ENCODE measurements around the gene ST7L. TPM values are rescaled to one million over a fixed set of nuclear protein-coding genes. Genes with fewer than 3 reads are reported as not detected.

Gene ST7L
- total and polyA plus RNA-seq, 2 experiments from 2014 or later, result 13.9 to 21.0 TPM

DNA sequence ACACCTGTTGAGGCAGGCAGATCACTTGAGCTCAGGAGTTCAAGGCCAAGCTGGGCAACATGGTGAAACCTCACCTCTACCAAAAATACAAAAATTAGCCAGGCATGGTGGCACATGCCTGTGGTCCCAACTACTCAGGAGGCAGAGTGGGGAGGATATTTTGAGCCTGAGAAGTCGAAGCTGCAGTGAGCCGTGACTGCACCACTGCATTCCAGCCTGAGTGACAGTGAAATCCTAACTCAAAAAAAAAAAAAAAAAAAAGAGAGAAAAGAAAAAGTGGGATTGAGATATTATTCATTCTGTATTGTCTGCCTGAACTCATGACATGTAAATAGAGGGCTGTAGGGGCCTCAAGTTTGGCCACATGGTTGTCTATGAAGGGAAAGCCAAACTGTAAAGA is 72.9 kb downstream of the ST7L start:
- H3K27ac ChIP-seq, result no peak overlapping the region
- no peak for TF ChIP-seq EZH2 (IDR thresholded peaks at IDR 0.05; ENCODE audit: insufficient read depth, poor library complexity, severe bottlenecking)
- TF ChIP-seq EZH2phosphoT487 (IDR thresholded peaks at IDR 0.05; ENCODE audit: insufficient read depth, low read depth), result no peak
- peaks cover 19% of the 10 kb centered on the region for H3K36me3 ChIP-seq (ENCODE audit: low read depth)
- H3K4me1 ChIP-seq (ENCODE audit: insufficient read depth), result peaks cover 45% of the 10 kb centered on the region
- H3K79me2 ChIP-seq (ENCODE audit: insufficient read depth), result no peaks in the 10 kb centered on the region
- in situ Hi-C loops (cut with MboI), result no loop called here
- H2AFZ ChIP-seq, result no peak overlapping the region
- DNase-seq, result no peak
- no peaks in the 10 kb centered on the region for H3K9me3 ChIP-seq (ENCODE audit: low read depth)
- no peak overlapping the region for H3K9ac ChIP-seq
- H3K4me2 ChIP-seq (ENCODE audit: unreplicated experiment), result no peak overlapping the region
- H3K4me3 ChIP-seq, result no peak overlapping the region
- H4K20me1 ChIP-seq (ENCODE audit: insufficient read depth), result no peaks in the 10 kb centered on the region
- 74 to 94% methylated on average over 2 of the region's 2 CpGs for WGBS, 2 experiments (ENCODE audit: low coverage in 1 of 2, low lambda C conversion rate in 2 of 2, missing lambda C conversion rate in 2 of 2)
- H3F3A ChIP-seq (ENCODE audit: insufficient read depth), result peaks cover 31% of the 10 kb centered on the region
- no peaks in the 10 kb centered on the region for H3K9me2 ChIP-seq (ENCODE audit: insufficient read depth)
- no peaks in the 10 kb centered on the region for H3K27me3 ChIP-seq (replicated peaks; ENCODE audit: insufficient read depth)

DNA sequence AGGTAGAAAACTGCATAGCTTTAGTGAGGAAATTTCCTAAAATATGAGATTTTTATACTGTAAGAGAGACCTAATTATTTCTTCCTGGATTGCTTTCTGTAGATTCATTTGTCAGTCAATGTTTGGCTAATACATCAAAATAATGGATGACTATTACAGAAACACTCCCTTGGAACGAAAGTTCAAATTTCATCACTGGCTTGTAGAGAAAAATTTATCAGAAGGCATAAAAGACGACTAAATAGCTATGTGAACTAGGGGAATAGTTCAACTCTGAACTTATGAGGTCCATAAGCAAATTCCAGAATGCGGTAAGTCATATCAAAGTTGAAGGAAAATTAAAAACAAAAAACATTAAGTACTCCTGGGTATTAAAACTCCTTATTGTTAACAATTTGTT is 74.2 kb downstream of the ST7L start:
- H3K79me2 ChIP-seq (ENCODE audit: insufficient read depth), result no peaks in the 10 kb centered on the region
- in situ Hi-C loops (cut with MboI), result no loop called here
- peak overlapping the region; percentile 51 for H3K9ac ChIP-seq
- peak overlapping the region; percentile 15 for H3K4me3 ChIP-seq
- H3K9me2 ChIP-seq (ENCODE audit: insufficient read depth), result no peaks in the 10 kb centered on the region
- no peaks in the 10 kb centered on the region for H3K27me3 ChIP-seq (replicated peaks; ENCODE audit: insufficient read depth)
- DNase-seq, result peak; percentile 47
- peaks cover 10% of the 10 kb centered on the region for H3K36me3 ChIP-seq (ENCODE audit: low read depth)
- no peaks in the 10 kb centered on the region for H3K9me3 ChIP-seq (ENCODE audit: low read depth)
- peak overlapping the region; percentile 85 for H3K27ac ChIP-seq
- TF ChIP-seq EZH2 (IDR thresholded peaks at IDR 0.05; ENCODE audit: insufficient read depth, poor library complexity, severe bottlenecking) (no peak), EZH2phosphoT487 (IDR thresholded peaks at IDR 0.05; ENCODE audit: insufficient read depth, low read depth) (no peak)
- H3K4me1 ChIP-seq (ENCODE audit: insufficient read depth), result peaks cover 58% of the 10 kb centered on the region
- 7 to 8% methylated on average over 3 of the region's 3 CpGs for WGBS, 2 experiments (ENCODE audit: low coverage in 1 of 2, low lambda C conversion rate in 2 of 2, missing lambda C conversion rate in 2 of 2)
- H4K20me1 ChIP-seq (ENCODE audit: insufficient read depth), result no peaks in the 10 kb centered on the region
- peak overlapping the region; percentile 77 for H3K4me2 ChIP-seq (ENCODE audit: unreplicated experiment)
- peaks cover 44% of the 10 kb centered on the region for H3F3A ChIP-seq (ENCODE audit: insufficient read depth)
- no peak overlapping the region for H2AFZ ChIP-seq

DNA sequence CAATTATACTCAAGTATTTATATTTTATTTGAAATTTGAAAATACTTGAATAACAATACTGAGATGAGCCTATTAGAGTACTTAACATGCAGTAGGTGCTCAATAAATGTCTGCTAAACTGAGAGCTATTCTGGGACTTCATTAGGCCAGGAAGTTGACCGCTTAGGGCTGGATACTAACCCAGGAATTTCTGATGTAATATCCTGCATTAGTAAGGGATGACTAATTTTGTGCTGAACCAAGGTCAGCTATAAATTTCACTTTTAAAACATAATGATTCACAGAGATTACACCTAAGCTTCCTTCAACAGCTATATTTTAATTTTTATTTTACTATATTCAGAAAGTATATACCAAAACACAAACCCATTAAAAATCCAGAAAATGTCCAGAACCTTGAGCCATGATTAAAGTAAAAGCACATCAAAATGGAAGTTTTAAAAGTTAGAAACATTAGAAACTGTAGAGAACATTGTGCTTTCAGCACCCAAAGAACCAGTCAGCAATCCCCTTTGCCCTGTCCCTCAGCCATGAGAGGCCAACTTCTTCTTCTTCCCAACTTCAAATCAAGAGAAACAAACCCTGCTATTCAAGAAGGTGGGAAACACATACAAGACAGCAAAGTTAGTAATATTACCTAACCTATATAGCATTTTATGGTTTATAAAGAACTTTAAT is 74.8 kb downstream of the ST7L start:
- Histone ChIP-seq H3K9ac (peak overlapping the region; percentile 51), H3K27ac (peak overlapping the region; percentile 85), H3K79me2 (ENCODE audit: insufficient read depth) (no peaks in the 10 kb centered on the region), H3K4me3 (peak overlapping the region; percentile 15), H2AFZ (no peak overlapping the region), H3K4me1 (ENCODE audit: insufficient read depth) (peaks cover 61% of the 10 kb centered on the region), H3K9me2 (ENCODE audit: insufficient read depth) (no peaks in the 10 kb centered on the region), H3K9me3 (ENCODE audit: low read depth) (no peaks in the 10 kb centered on the region), H3K27me3 (replicated peaks; ENCODE audit: insufficient read depth) (no peaks in the 10 kb centered on the region), H3K4me2 (ENCODE audit: unreplicated experiment) (peak overlapping the region; percentile 77), H4K20me1 (ENCODE audit: insufficient read depth) (no peaks in the 10 kb centered on the region), H3K36me3 (ENCODE audit: low read depth) (peaks cover 11% of the 10 kb centered on the region), H3F3A (ENCODE audit: insufficient read depth) (peaks cover 47% of the 10 kb centered on the region)
- WGBS, 2 experiments (ENCODE audit: low coverage in 1 of 2, low lambda C conversion rate in 2 of 2, missing lambda C conversion rate in 2 of 2), result 0% methylated on average over 1 of the region's 1 CpG
- in situ Hi-C loops (cut with MboI), result no loop called here
- 0 out of 2 replicates have a peak, but pooled peaks have one; percentile 60 for TF ChIP-seq EZH2phosphoT487 (IDR thresholded peaks at IDR 0.05; ENCODE audit: insufficient read depth, low read depth)
- TF ChIP-seq EZH2 (IDR thresholded peaks at IDR 0.05; ENCODE audit: insufficient read depth, poor library complexity, severe bottlenecking), result no peak
- DNase-seq, result peak; percentile 94

DNA sequence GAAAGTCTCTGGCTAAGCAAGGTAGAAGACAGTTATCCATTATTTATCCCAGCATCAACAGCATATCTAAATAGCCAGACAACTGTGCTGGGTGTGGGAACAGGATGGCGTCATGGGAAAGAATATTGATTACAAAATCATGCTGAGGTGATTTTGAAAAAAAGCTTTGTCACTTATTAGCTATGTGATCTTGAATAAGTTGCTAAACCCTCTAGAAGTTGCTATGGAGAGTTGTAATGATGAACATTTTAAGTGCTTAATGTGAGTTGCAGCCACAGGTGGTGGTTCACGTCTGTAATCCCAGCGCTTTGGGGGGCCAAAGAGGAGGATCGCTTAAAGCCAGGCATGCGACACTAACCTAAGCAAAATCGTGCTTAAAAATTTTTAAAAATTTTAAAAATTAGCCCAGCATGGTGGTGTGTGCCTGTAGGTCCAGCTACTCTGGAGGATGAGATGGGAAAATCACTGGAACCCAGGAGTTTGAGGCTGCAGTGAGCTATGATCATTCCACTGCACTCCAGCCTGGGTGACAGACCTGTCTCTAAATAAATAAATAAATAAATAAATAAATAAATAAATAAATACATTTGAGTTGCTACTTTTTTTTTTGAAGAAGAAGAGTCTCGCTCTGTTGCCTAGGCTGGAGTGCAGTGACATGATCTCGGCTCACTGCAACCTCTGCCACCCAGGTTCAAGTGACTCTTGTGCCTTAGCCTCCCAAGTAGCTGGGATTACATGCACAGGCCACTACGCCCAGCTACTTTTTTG is 76.6 kb downstream of the ST7L start:
- peak; percentile 15 for DNase-seq
- WGBS, 2 experiments (ENCODE audit: low coverage in 1 of 2, low lambda C conversion rate in 2 of 2, missing lambda C conversion rate in 2 of 2), result 93 to 95% methylated on average over 9 of the region's 9 CpGs
- no peak overlapping the region for H2AFZ ChIP-seq

More for the DNA sequence above, 76.6 kb downstream of the ST7L start:
- no peaks in the 10 kb centered on the region for H3K9me2 ChIP-seq (ENCODE audit: insufficient read depth)
- no peak overlapping the region for H3K4me2 ChIP-seq (ENCODE audit: unreplicated experiment)
- peaks cover 47% of the 10 kb centered on the region for H3F3A ChIP-seq (ENCODE audit: insufficient read depth)
- TF ChIP-seq EZH2 (IDR thresholded peaks at IDR 0.05; ENCODE audit: insufficient read depth, poor library complexity, severe bottlenecking), result no peak
- no peak for TF ChIP-seq EZH2phosphoT487 (IDR thresholded peaks at IDR 0.05; ENCODE audit: insufficient read depth, low read depth)
- H3K9ac ChIP-seq, result no peak overlapping the region
- peaks cover 12% of the 10 kb centered on the region for H3K36me3 ChIP-seq (ENCODE audit: low read depth)
- H4K20me1 ChIP-seq (ENCODE audit: insufficient read depth), result no peaks in the 10 kb centered on the region
- H3K27ac ChIP-seq, result no peak overlapping the region
- H3K27me3 ChIP-seq (replicated peaks; ENCODE audit: insufficient read depth), result no peaks in the 10 kb centered on the region
- H3K4me3 ChIP-seq, result no peak overlapping the region
- H3K4me1 ChIP-seq (ENCODE audit: insufficient read depth), result peaks cover 64% of the 10 kb centered on the region
- in situ Hi-C loops (cut with MboI), result no loop called here
- no peaks in the 10 kb centered on the region for H3K79me2 ChIP-seq (ENCODE audit: insufficient read depth)
- no peaks in the 10 kb centered on the region for H3K9me3 ChIP-seq (ENCODE audit: low read depth)

All from GM23248 (cell line).